GM21737 (cell line): ENCODE results near the gene NRDC.
"Not testable (repeated sequence)": the region's sequence is repeated elsewhere in the genome, so short reads cannot be mapped to it uniquely, and the experiment has no call there.

Source experiments
- ATAC-seq: cut with Tn5 transposase; IDR thresholded peaks from one replicate; pipeline ENCODE4 v1.9.1; 2021; ENCODE audit warnings: mild to moderate bottlenecking, moderate library complexity; ENCODE audit not compliant: unreplicated experiment

Gene NRDC

DNA sequence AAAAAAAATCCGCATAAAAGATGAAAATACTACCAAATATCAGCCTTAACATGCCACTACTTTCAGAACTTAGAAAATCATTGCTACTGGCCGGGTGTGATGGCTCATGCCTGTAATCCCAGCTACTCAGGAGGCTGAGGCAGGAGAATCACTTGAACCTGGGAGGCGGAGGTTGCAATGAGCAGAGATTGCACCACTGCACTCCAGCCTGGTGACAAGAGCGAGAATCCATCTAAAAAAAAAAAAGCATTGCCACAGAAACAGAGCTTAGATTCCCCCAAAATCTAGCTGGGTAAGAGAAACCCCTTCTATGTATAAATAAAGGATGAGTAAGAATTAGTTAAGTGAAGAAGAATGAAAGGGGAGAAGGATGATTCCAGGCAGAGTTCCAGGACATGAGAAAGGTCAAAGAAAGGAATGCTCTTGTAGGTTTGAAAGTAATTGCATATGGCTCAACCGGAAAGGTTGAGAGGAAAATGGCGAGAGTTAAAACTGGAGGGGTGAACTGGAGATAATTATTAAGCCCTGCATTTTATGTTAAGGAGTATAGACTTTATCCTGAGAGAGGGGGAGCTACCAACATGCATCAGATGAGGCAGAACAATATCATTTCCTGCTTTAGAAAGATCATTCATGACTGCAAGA is 19.7 kb upstream of the NRDC start:
- no peak for ATAC-seq

DNA sequence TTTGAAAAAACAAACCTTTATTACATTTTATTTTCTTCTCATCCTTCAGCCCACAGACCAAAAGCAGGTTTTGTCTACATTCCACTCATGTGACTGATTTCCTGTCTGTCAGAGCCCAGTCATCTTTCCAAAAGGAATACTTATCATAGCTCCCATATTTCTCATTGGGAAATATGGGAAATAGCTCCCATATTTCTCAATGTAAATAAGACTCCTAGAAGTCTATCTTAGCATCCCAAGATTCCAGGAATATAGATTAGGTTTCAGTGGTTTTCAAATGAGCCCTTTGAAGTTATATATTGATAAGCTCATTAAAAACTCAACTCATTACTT is 19.1 kb upstream of the NRDC start:
- no peak for ATAC-seq

DNA sequence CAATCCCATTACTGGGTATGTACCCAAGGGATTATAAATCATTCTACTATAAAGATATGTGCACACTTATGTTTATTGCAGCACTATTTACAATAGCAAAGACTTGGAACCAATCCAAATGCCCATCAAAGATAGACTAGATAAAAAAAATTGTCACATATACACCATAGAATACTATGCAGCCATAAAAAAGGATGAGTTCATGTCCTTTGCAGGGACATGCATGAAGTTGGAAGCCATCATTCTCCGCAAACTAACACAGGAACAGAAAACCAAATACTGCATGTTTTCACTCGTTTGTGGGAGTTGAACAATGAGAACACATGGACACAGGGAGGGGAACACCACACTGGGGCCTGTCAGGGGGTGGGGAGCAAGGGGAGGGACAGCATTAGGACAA is 16.2 kb upstream of the NRDC start:
- not testable (repeated sequence) for ATAC-seq

DNA sequence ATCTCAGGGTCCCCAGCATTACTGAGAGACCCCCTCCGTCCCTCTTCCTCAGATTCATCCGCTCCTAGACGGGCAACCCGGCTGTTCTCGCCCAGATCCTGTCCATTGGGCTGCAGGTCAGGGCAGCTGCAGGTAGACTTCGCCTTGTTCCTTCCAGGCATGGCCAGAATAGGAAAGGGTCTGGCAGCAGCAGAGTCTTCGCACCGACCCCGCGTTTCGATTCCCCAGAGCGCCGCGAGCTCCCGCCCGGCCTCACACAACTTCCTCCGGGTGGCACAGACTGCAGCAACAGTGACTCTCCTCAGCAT is 265 bp downstream of the NRDC start:
- peak; percentile 4 for ATAC-seq

DNA sequence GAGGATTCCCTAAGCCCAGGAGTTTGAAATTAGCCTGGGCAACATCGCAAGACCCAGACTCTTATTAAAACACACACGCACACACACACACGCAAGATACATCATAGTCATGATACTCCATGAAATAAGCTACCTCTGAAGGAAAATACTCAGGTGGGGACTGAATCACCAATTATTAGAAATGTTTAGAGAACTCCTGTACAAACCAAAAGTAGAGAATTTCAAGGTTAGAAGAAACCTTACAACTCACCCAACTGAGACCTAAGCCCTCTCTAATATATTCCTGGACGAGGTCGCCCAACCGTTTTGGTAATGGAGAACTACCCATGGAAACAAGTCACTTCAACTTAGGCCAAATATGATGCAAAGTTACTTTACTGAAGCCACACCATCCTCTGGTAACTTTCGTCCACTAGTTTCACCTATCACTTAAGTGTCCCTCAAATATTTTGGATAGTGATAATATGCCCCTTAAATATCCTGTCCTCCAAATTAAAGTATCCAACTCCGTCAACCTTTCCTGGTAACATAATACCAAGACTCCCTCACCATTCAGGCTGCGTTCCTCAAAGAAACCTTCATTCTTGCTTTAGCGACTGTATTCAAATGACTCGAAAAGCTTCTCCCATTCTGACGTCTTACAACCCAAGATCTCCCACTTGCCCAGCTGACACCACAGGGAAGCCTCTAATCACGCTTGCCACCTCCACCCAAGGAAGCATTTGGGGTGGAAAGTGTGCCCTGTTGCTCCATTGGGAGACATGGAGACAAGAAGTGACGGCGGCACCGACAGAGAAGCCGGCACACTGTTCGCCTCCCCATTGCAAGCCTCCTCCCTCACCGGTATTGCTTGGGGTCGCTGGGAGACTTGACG is 856 bp downstream of the NRDC start:
- peak; percentile 2 for ATAC-seq

DNA sequence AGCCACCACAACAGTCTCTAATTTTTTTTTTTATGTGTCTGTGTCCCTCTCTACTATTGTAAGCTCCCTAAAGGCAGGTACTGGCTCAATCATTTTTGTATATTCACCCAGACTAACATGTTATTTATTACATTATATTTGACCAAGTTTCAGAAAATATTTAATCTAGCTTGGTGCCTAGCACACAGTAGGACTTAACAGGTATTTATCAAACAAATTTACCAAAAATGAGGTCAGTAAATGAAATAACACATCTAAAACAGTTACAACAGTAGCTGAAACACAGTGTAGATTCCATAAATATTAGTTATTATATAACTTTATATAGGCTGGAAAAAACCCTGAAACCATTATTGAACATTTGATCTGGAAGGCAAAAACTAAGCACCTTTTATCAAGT is 2.7 kb downstream of the NRDC start:
- ATAC-seq = no peak

DNA sequence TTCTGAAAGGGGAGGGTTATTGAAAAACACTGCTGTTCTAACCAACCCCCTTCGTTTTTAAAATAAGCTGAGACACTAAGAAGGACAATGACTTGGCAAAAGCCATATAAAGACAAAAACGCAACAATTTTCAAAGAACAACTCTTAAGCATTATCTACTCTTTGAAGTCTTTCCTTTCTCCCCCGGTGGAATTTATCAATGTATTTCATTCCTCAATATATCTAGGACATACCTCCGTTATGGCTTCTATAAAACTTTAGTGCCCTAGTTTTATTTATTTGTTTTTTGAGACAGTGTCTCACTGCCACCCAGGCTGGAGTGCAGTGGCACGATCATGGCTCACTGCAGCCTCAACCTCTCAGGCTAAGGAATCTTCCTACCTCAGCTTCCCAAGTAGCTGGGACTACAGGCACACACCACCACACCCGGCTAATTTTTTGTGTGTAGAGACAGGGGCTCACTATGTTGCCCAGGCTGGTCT is 3.2 kb downstream of the NRDC start:
- no peak for ATAC-seq

DNA sequence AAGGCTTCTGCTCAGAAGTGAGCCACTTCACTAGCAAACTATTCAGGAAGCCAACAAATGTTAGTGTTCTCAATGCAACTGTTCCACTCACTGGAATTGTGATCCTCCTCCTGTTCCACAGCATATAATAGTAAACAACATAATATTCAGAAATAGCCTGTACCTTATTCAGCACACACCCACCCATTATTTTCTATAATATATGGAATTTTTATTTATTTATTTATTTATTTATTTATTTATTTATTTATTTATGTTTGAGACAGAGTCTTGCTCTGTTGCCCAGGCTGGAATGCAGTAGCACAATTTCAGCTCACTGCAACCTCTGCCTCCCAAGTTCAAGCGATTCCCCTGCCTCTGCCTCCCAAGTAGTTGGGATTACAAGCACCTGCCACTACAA is 5.3 kb downstream of the NRDC start:
- not testable (repeated sequence) for ATAC-seq

DNA sequence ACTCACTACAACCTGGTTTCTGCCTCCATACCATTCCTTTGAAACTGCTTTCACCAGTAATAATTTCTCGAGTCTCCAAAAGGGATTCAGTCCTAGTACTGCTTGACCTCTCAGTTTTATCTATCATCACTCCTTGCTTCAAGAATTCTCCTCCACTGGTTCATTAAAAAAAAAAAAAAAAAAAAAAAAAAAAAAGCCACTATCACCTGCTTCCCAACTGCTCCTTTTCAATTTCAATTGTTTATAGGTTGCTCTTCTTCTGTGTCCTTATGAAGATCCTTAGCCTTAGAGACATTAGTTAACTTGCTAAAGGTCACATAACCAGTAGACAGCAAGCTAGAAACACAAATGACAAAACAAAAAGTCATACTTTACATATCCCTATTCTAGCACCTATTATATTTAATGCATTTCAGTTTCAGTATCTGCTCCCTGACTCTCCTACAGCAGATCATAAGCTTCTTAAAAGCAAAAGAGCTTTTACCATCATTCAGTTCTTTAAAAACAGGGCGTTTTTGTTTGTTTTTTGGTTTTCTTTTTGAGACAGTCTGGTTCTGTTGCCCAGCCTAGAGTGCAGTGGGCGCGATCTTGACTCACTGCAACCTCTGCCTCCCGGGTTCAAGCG is 7.1 kb downstream of the NRDC start:
- no peak for ATAC-seq

DNA sequence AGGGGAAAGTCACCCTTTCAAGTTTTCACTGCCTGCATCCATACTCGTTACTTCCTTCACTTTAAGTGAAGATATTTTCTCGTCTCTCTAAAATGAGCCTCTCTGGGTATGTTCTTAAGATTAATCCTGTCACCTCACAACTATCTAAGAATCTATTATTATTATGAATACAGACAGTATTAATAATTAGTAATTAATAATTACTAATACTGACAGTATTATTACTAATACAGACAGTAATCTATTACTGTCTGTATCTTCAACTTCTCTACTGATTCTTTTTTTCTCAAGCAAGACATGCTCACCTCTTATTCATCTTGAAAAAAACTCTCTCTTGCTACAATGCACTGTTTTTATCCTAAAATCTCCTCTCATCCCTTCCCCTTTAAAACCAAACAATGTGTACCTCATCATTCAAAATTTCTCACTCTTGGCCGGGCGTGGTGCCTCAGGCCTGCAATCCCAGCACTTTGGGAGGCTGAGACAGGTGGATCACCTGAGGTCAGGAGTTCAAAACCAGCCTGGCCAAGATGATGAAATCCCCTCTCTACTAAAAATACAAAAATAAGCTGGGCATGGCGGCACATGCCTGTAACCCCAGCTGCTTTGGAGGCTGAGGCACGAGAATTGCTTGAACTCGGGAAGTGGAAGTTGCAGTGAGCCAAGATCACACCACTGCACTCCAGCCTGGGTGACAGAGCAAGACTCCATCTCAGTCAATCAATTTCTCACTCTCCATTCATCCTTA is 7.8 kb downstream of the NRDC start:
- ATAC-seq = no peak

DNA sequence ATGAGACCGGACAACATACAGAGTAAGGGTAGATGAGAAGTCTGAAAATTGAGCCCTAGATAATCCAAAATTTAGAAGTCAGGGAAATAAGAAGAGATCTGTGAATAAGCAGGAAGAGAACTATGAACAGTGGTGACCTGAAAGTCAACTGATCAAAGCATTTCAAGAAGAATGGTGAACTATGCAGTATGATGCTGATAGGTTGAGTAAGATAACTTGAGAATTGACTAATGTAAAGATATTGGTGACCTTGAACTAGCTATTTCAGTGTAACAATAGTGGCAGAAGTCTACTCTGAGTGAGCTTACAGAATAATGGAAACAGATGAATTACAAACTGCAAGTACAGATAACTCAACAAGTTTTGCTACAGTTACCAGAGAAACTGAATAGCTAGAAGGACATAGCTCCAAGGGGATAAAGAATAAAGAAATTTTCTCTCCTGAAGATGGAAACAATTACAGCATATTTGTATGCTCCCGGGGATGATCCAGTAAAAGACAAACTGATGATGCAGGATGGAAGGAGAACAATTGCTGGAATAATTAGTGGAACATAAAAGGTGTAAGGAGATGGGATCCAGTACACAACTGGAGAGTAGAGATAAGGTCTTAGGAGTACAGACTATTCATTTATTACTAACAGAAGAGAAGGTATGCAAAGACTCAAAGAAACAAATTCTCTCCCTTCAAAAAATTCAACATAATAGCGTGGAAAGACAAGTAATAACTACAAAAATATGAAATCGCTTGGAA is 10.9 kb downstream of the NRDC start:
- no peak for ATAC-seq

DNA sequence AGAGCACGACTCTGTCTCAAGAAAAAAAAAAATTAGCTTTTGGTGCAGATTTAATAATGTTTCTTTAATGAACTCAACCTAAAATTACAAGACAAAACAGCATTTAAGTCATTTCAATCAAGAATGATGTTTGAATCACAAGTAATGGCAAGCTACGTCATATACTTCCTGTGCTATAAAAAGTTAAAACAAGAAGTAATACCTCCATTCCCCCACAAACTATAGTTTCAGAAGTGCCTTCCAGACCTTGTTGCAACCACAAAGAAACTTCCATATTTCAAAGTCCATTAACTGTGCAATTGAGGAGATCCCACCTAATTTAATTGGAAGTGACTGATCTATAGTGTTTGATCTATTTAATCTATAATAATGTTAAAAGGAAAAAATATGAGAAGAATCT is 15.1 kb downstream of the NRDC start:
- peak; percentile 71 for ATAC-seq

DNA sequence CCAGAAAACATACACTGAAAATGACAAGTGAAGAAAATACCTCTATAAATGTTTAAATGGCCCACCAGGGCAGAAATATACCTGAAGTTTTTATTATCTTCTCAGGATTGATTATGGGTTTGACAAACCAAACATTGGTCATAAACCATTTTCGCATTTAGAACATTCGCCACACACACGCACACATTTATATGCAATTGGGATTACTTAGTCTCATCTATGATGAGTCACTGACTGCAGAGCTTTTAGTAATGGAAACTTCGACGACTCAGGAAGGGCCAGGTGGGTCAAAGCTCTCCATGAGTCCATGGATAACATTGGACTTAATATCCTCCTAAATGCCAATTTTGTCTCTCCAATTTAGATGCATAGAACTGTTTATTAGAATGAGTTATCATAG is 16.9 kb downstream of the NRDC start:
- no peak for ATAC-seq

DNA sequence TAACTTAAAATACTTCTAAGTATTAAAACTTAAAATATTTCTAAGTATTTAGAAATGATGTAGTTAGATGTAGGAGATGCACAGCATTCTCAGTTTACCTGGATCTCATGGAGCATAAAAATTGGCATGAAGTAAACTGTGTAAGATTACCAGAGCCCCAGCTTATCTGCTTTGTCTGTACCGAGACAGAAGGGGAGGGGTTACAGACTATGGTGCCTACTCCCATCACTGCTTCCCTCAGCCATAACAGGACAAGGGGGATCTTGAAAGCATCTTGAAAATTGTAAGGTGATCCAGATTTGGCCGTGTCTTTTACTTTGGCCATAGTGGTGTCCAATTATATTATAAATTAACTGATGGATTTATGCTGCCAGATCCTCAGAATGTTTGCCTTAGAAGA is 18.8 kb downstream of the NRDC start:
- no peak for ATAC-seq

DNA sequence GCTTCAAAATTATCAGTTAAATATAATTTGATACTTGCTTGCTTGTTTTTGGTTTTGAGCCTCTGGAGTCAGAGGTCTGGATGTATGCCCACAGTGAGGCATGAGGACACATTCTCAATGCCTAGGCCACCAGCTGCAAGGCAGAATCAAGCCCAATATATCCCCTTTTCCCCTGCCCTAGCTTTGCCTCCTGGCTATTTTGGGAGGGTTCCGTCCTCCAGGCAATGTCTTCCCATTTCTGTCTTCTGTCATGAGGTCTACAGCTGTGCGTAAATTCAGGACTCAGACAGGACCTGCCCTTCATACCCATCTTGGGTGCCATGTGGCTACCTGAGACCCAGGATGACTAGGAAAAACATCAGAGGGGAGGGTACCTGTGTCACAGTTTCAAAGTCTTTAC is 19.2 kb downstream of the NRDC start:
- ATAC-seq = no peak

DNA sequence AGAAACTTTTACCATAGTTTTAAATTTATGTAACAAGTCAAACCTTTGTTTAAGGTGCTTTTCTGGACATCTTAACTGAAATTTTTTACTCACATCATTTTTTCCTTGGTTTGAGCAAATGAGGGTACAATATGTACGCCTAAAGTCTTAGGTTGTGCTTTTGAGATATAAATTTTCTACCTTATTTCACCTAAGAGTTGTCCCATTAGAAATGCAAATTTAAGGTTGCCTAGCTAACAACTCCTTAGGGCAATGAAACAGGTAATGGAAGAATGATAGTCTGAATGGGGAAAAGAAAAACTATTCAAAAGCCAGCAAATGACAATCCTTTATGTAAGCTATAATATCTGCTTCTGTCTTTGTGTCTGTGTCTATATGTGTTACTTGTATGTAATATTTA is 19.6 kb downstream of the NRDC start:
- ATAC-seq = no peak

DNA sequence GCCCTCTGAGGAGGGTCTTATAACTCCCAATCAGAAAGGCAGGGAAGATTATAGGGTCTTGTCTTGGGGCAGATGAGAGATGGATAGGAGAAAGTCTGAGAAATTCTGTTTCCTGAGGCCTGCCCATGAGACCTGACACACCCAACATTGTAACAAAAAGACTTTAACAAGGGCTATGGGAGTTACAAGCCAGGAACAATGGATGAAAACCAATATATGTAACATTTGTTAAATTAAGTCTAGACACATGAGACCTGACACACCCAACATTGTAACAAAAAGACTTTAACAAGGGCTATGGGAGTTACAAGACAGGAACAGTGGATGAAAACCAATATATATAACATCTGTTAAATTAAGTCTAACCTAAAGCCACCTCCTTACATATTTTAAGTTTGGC is 21.8 kb downstream of the NRDC start:
- no peak for ATAC-seq

DNA sequence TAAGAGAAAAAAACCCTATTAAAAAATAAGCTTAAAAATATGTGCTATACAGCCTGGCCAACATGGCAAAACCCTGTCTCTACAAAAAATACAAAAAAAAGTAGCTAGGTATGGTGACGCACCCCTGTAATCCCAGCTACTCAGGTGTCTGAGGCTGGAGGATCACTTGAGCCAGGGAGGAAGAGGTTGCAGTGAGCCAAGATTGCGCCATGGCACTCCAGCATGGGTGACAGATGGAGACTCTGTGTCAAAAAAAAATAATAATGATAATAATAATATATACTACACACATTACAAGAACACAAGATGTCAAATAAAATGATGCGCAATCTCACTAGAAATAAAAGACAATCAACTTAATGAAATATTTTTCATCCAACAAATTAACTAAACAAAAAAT is 22.9 kb downstream of the NRDC start:
- ATAC-seq = no peak

DNA sequence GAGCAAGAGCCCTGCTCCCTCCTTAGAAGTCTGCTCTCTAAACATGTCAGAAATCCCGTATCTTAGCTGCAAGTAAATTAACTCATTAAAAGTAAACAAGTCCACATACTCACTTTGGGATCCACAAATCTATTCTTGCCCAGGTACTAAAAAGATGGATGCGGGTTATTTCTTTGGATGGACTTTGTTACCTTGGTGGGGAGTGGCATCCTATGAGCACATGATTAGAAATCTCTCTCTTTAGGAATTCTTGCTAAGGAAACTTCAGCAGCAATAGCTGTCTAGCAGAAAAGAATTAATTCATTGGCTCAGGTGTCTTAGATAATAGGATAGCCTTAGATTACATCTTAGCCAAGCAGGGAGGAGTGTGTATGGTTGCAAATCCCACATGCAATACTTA is 25.2 kb downstream of the NRDC start:
- no peak for ATAC-seq

DNA sequence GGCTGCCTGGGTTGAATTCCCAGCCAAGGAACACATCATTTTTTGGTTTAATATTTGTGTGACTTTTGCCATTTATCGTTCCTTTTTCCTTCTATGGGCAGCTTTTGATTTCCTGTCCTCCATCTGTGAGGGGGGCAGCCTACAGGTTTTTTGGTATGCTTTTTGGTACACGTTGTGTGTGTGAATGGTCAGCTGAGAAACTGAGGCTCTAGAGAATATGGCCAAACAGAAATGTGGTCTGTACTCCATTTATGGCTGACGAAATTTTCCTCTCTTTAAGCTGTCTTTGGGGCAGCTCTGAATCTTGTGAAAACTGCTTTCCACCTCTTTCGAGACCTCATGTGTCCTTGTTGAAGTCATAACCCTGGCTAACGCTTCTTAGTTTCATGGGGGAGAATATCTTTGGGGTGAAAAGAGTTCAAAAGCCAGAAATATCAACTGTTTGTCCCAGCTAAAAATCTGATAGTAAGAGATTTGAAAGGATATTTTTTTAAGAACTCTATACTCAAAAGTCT is 26.6 kb downstream of the NRDC start:
- no peak for ATAC-seq
